Renal cortex interstitium (tissue), 11 donors: Measurements from ENCODE around the gene ME2. TPM values are rescaled to one million over a fixed set of nuclear protein-coding genes. Genes with fewer than 3 reads are reported as not detected.
"Not testable (repeated sequence)": the region's sequence is repeated elsewhere in the genome, so short reads cannot be mapped to it uniquely, and the experiment has no call there.

Source experiments
- DNase-seq, 11 donors: peaks; one replicate each; pipeline ENCODE4 v3.0.0-alpha.2; 2013; ENCODE audit warnings: low read depth in 9 of 11, low spot score in 4 of 11; ENCODE audit errors: extremely low read depth in 1 of 11
- polyA plus RNA-seq, 3 donors: library from polyadenylated mRNA; unstranded; fragments of 120-200 nt; gene quantifications; one replicate each; pipeline ENCODE4 v1.2.1, GENCODE V29; 2013; ENCODE audit not compliant: insufficient read length in 3 of 3

ME2 gene
- polyA plus RNA-seq, 3 donors = 31.7 to 34.2 (median 32.3) TPM

DNA sequence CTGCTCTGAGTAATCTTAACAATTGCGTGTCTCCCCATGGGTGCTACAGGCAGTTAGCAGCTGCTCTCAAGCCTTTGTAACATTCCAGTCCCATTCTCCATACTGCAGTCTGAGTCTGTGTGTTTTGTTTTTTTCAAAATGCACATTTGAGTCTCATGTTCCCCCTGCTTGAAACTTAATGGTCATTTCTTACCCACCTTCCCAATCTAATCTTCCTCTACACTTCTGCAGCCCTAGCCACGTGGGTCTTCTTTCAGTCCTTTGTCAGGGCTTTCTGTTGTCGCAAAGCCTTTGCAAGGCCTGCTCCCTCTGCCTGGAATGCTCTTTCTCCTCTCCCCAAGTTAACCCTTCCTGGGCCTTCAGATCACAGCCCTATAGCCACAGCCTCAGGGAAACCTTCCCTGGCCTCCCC, 113.4 kb downstream of the ME2 start:
- DNase-seq = no peak

GRCh38 chr18:50994031-50994430, 115.1 kb downstream of the ME2 start:
- DNase-seq = no peak

- DNase-seq = not testable (repeated sequence)
Observed at GRCh38 chr18:51003174-51003573, 124.3 kb downstream of the ME2 start.

Other genes starting within 250 kb of the ME2 start
- gene MRO, start 59.1 kb upstream of the ME2 start, polyA plus RNA-seq = 1 to 10 TPM; 2.4 to 3.6 (median 2.4) TPM
- gene ELAC1, start 88.9 kb downstream of the ME2 start, polyA plus RNA-seq = 10 to 100 TPM; 14.1 to 16.5 (median 16.2) TPM
- gene SMAD4, start 151.1 kb downstream of the ME2 start, polyA plus RNA-seq = 100 to 1,000 TPM; 155 to 193 (median 157) TPM